Stimulated activated naive B cell treated with anti-CD40 and anti-IgM and Interleukin-4, amounts not matched to agents 10 μg/mL and 1 μg/mL and 100 μg/mL, for 72 hours (primary cell): ENCODE results near the gene SCAPER.
"Not testable (repeated sequence)": the region's sequence is repeated elsewhere in the genome, so short reads cannot be mapped to it uniquely, and the experiment has no call there.

ENCODE experiments used
- ATAC-seq, 2 donors: fragments of 150-1000 bp; cut with Tn5 transposase; replicated peaks; 2 replicates each; pipeline ENCODE4 v1.10.0; 2021; ENCODE audit warnings: moderate library complexity in 1 of 2
- DNase-seq: peaks from one replicate; pipeline ENCODE4 v3.0.0; 2021
- H3K27ac Mint-ChIP-seq: one replicate; pipeline ENCODE4 v1.8.0; 2022; ENCODE audit warnings: mild to moderate bottlenecking, mixed read lengths
- H3K27me3 Mint-ChIP-seq, 2 donors: one replicate each; pipeline ENCODE4 v1.8.0; 2022; ENCODE audit warnings: mixed read lengths in 2 of 2
- H3K36me3 Mint-ChIP-seq, 2 donors: one replicate each; pipeline ENCODE4 v1.8.0; 2022; ENCODE audit warnings: mixed read lengths in 2 of 2, mild to moderate bottlenecking in 1 of 2
- H3K4me1 Mint-ChIP-seq, 2 donors: one replicate each; pipeline ENCODE4 v1.8.0; 2022; ENCODE audit warnings: mixed read lengths in 2 of 2, mild to moderate bottlenecking in 1 of 2
- H3K4me3 Mint-ChIP-seq, 2 donors: one replicate each; pipeline ENCODE4 v1.8.0; 2022; ENCODE audit warnings: mild to moderate bottlenecking in 2 of 2, mixed read lengths in 2 of 2, moderate library complexity in 1 of 2
- H3K9me3 Mint-ChIP-seq, 2 donors: one replicate each; pipeline ENCODE4 v1.8.0; 2022; ENCODE audit warnings: mixed read lengths in 2 of 2, mild to moderate bottlenecking in 1 of 2

Gene SCAPER

DNA sequence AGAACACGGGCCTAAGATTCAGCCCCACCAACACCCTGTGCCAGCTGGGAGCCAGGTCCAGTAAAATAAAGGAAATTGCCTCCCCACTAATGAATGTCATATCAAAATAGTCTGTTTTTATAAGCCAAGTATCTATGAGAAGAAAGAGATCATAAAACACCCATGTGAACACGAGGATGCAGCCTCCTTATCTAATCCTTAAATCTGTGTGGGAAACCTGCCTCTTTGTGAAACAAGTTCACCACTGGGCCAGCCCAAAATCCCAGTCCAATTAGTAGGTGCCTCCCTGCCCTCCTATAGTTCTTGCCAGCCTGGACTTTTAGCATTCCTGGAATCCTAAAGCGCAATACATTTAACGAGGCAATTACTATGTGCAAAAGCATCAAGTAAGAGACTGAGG, 42.0 kb downstream of the SCAPER start:
- Mint-ChIP-seq H3K4me1 (peaks cover 15 to 40% of the 10 kb centered on the region in 2 donors), H3K27me3 (no peaks in the 10 kb centered on the region), H3K27ac (no peak overlapping the region), H3K9me3 (peaks cover 0 to 2% of the 10 kb centered on the region in 2 donors), H3K36me3 (peaks cover 8 to 9% of the 10 kb centered on the region in 2 donors), H3K4me3 (no peak overlapping the region)
- ATAC-seq (no peak), DNase-seq (no peak)

- Mint-ChIP-seq H3K4me1 (peaks cover 11 to 30% of the 10 kb centered on the region in 2 donors), H3K36me3 (peaks cover 9% of the 10 kb centered on the region in 2 donors), H3K9me3 (peaks cover 0 to 2% of the 10 kb centered on the region in 2 donors), H3K27me3 (no peaks in the 10 kb centered on the region), H3K27ac (no peak overlapping the region), H3K4me3 (no peak overlapping the region)
- ATAC-seq (no peak), DNase-seq (no peak)
These were observed 43.2 kb downstream of the SCAPER start for GRCh38 chr15:76861815-76862397.

DNA sequence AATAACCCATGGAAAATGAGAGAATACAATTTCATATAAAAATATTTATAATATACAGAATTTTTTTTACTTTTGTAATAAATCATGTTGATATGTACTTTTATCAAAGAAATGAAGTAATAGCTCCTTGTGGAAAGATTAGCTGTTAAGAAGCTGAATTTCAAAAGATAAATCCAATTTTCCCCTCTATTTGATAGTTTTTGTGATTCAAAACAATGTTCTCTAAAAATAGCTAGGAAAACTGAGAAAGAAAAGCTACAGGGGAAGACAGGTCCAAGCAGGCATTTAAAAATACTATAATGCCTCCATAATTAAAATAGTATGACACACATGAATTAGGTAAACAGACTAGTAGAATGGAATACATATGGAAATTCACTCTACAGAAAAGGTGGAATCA, 44.9 kb downstream of the SCAPER start:
- H3K36me3 Mint-ChIP-seq = peaks cover 19 to 20% of the 10 kb centered on the region in 2 donors
- H3K4me3 Mint-ChIP-seq = no peak overlapping the region
- H3K4me1 Mint-ChIP-seq = peaks cover 7 to 21% of the 10 kb centered on the region in 2 donors
- H3K9me3 Mint-ChIP-seq = peaks cover under 1 to 8% of the 10 kb centered on the region in 2 donors
- DNase-seq (no peak), ATAC-seq (no peak)
- H3K27ac Mint-ChIP-seq = no peak overlapping the region
- H3K27me3 Mint-ChIP-seq = no peaks in the 10 kb centered on the region

DNA sequence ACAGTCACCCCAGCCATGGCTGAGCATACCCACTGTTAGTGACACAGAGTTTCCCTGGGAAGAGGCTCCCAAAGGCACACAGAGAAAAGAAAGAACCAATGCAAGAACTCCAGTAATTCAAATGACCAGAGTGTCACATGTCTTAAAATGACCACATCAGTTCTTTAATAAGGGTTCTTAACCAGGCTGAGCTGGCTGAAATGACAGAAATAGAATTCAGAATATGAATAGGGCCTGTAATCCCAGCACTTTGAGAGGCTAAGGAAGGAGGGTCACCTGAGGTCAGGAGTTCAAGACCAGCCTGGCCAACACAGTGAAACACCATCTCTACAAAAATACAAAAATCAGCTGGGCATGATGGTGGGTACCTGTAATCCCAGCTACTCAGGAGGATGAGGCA, 54.8 kb downstream of the SCAPER start:
- ATAC-seq, H3K27ac Mint-ChIP-seq, H3K27me3 Mint-ChIP-seq, DNase-seq, H3K4me3 Mint-ChIP-seq: not testable (repeated sequence)
- Mint-ChIP-seq H3K4me1 (peaks cover 9 to 12% of the 10 kb centered on the region in 2 donors), H3K9me3 (peaks cover 23 to 32% of the 10 kb centered on the region in 2 donors), H3K36me3 (peaks cover 73 to 80% of the 10 kb centered on the region in 2 donors)

DNA sequence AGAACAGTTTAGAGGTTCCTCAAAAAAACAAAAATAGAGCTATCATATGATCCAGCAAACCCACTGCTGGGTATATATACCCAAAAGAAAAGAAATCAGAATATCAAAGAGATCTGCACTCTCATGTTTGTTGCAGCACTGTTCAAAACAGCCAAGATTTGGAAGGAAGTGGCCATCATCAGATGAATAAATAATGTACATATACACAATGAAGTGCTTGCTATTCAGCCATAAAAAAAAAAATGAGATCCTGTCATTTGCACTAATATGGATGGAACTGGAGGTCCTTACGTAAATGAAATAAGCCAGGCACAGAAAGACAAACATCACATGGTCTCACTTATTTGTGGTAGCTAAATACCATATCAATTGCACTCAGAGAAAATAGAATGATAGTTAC, 58.4 kb downstream of the SCAPER start:
- no peak overlapping the region for H3K27ac Mint-ChIP-seq
- peaks cover 8 to 16% of the 10 kb centered on the region in 2 donors for H3K9me3 Mint-ChIP-seq
- DNase-seq (no peak), ATAC-seq (no peak)
- no peak overlapping the region for H3K4me3 Mint-ChIP-seq
- H3K36me3 Mint-ChIP-seq = peaks cover 41 to 50% of the 10 kb centered on the region in 2 donors
- H3K27me3 Mint-ChIP-seq = no peaks in the 10 kb centered on the region
- H3K4me1 Mint-ChIP-seq = peaks cover 23 to 32% of the 10 kb centered on the region in 2 donors

DNA sequence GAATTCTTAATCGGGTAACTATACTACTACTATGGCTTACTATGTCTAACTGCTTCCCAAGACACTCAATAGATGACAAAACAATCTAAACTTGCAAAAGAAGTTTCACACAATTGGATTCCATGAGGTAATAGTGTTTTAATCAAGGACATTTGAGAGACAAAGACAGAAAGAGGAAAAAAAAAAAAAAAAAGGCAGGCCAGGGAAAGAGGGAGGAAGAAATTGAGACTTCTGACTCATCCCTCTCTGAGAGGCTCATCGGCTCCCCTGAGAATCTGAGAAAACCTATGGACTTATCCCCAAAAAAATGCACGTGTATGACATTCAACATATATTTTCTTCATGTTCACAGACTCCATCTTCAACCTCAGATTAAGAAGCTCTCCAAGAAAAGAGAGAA, 61.0 kb downstream of the SCAPER start:
- no peak for DNase-seq
- Mint-ChIP-seq H3K27me3 (no peaks in the 10 kb centered on the region), H3K36me3 (peaks cover 16 to 28% of the 10 kb centered on the region in 2 donors), H3K27ac (peak overlapping the region; percentile 31), H3K4me3 (no peak overlapping the region), H3K4me1 (peaks cover 20 to 32% of the 10 kb centered on the region in 2 donors), H3K9me3 (peaks cover 0 to 5% of the 10 kb centered on the region in 2 donors)
- no peak for ATAC-seq

DNA sequence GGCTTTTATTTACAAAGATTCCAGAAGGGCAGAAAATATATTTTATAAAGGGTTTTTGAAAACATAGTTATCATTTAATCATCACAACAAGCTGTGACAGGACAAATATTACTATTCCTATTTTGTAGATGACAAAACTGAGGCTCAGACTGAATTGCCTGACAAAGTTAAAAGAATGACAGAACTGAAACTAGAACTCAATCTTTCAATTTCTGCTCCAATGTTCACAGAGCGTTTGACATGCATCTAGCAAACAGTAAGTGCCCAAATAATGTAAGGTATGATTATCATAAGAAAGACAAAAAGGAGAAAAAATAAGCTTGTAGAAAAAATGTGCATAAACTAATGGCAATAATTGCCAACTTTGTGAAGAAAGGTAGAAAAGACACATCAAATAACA, 61.9 kb downstream of the SCAPER start:
- ATAC-seq (no peak), DNase-seq (no peak)
- H3K9me3 Mint-ChIP-seq = peaks cover 0 to 5% of the 10 kb centered on the region in 2 donors
- H3K4me1 Mint-ChIP-seq = peaks cover 19 to 32% of the 10 kb centered on the region in 2 donors
- H3K4me3 Mint-ChIP-seq = no peak overlapping the region
- peaks cover 19 to 32% of the 10 kb centered on the region in 2 donors for H3K36me3 Mint-ChIP-seq
- no peaks in the 10 kb centered on the region for H3K27me3 Mint-ChIP-seq
- no peak overlapping the region for H3K27ac Mint-ChIP-seq

DNA sequence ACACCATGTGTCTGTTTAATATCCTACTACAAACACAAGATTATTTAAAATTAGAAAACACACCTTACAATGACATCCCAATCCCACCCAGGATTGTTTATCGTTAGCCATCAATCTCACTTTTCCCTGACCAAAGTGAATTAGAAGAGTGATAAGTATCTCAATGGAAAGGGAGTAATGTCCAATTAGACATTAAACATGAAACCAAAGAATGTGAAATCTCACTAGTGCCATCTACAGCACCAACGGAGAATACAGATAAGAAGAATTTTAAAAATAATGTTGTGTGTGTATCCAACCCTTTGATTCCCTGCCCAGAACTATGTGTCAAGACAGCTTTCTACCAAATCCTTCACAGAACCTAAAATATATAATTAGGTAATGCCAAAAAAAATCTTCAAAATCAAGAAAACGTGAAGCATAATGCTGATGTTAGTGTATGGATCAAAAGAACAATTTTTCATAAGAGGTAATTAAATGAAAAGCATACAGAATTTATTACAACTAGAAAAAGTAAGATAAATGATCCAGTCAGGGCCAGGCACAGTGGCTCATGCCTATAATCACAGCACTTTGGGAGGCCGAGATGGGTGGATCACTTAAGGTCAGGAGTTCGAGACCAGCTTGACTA, 64.2 kb downstream of the SCAPER start:
- H3K4me3 Mint-ChIP-seq = no peak overlapping the region
- H3K27ac Mint-ChIP-seq = no peak overlapping the region
- DNase-seq (no peak), ATAC-seq (peak in 1 of 2 donors; percentile 51)
- peaks cover 0 to 9% of the 10 kb centered on the region in 2 donors for H3K9me3 Mint-ChIP-seq
- no peaks in the 10 kb centered on the region for H3K27me3 Mint-ChIP-seq
- peaks cover 22 to 35% of the 10 kb centered on the region in 2 donors for H3K36me3 Mint-ChIP-seq
- H3K4me1 Mint-ChIP-seq = peaks cover 14 to 24% of the 10 kb centered on the region in 2 donors

DNA sequence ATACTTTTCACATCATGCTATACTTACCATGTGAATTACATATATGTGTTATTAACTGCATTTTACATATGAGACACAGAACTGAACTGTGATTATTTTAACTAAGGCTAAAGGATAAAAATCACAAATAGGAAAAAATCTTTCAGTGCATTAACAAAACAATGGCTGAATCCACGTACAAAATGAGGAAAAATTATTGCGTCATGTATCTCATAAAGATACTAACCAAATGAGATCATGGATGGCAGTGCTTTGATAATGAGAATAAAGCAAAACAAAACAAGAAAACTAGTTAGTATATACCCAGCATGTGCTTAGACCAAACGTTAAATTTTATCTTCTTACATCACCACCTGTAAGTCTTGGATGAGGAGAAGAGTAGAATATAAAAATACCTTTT, 66.0 kb downstream of the SCAPER start:
- H3K9me3 Mint-ChIP-seq = peaks cover 0 to 7% of the 10 kb centered on the region in 2 donors
- H3K27me3 Mint-ChIP-seq = no peaks in the 10 kb centered on the region
- peaks cover 26 to 37% of the 10 kb centered on the region in 2 donors for H3K36me3 Mint-ChIP-seq
- H3K4me1 Mint-ChIP-seq = peaks cover 11 to 12% of the 10 kb centered on the region in 2 donors
- ATAC-seq = no peak
- H3K4me3 Mint-ChIP-seq = no peak overlapping the region
- no peak for DNase-seq
- no peak overlapping the region for H3K27ac Mint-ChIP-seq

GRCh38 chr15:76837474-76837873, 67.7 kb downstream of the SCAPER start:
- Mint-ChIP-seq H3K36me3 (peaks cover 43 to 54% of the 10 kb centered on the region in 2 donors), H3K27ac (no peak overlapping the region), H3K27me3 (no peaks in the 10 kb centered on the region), H3K9me3 (peaks cover 4 to 14% of the 10 kb centered on the region in 2 donors), H3K4me3 (no peak overlapping the region), H3K4me1 (peaks cover 0 to 5% of the 10 kb centered on the region in 2 donors)
- ATAC-seq (no peak), DNase-seq (no peak)

- peaks cover 26 to 39% of the 10 kb centered on the region in 2 donors for H3K36me3 Mint-ChIP-seq
- ATAC-seq (no peak), DNase-seq (no peak)
- peaks cover 0 to 8% of the 10 kb centered on the region in 2 donors for H3K4me1 Mint-ChIP-seq
- peaks cover 4 to 8% of the 10 kb centered on the region in 2 donors for H3K9me3 Mint-ChIP-seq
- no peak overlapping the region for H3K27ac Mint-ChIP-seq
- H3K27me3 Mint-ChIP-seq = no peaks in the 10 kb centered on the region
- H3K4me3 Mint-ChIP-seq = no peak overlapping the region
These were observed 75.2 kb downstream of the SCAPER start for GRCh38 chr15:76829939-76830338.

- ATAC-seq (no peak), DNase-seq (no peak)
- no peak overlapping the region for H3K27ac Mint-ChIP-seq
- H3K4me3 Mint-ChIP-seq = no peak overlapping the region
- H3K36me3 Mint-ChIP-seq = peaks cover 12 to 14% of the 10 kb centered on the region in 2 donors
- H3K9me3 Mint-ChIP-seq = peaks cover 0 to 3% of the 10 kb centered on the region in 2 donors
- peaks cover 9 to 17% of the 10 kb centered on the region in 2 donors for H3K4me1 Mint-ChIP-seq
- no peaks in the 10 kb centered on the region for H3K27me3 Mint-ChIP-seq
These were observed 81.2 kb downstream of the SCAPER start for GRCh38 chr15:76823890-76824289.

DNA sequence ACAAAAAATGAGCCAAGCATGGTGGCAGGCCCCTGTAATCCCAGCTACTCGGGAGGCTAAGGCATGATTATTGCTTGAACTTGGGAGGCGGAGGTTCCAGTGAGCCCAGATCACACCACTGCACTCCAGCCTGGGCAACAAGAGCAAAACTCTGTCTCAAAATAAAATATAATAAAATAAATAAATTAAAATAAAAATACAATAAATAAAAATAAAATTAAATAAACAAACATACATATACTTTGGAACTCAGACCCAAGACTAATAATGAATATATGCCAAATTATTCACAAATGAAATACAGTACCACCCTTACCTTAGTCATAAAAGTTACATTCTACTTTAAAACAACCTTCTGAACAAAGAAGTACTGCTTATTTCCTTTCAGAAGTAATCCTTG, 81.8 kb downstream of the SCAPER start:
- Mint-ChIP-seq H3K9me3 (peaks cover 4 to 6% of the 10 kb centered on the region in 2 donors), H3K4me3 (no peak overlapping the region), H3K4me1 (peaks cover 9 to 20% of the 10 kb centered on the region in 2 donors), H3K27ac (no peak overlapping the region), H3K36me3 (peaks cover 18 to 20% of the 10 kb centered on the region in 2 donors), H3K27me3 (no peaks in the 10 kb centered on the region)
- DNase-seq = no peak
- no peak for ATAC-seq

DNA sequence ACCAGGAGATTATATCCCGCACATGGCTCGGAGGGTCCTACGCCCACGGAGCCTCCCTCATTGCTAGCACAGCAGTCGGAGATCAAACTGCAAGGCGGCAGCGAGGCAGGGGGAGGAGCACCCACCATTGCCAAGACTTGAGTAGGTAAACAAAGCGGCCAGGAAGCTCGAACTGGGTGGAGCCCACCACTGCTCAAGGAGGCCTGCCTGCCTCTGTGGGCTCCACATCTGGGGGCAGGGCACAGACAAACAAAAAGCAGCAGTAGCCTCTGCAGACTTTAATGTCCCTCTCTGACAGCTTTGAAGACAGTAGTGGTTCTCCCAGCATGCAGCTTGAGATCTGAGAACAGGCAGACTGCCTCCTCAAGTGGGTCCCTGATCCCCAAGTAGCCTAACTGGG, 86.2 kb downstream of the SCAPER start:
- H3K4me1 Mint-ChIP-seq = peaks cover 5 to 32% of the 10 kb centered on the region in 2 donors
- not testable (repeated sequence) for DNase-seq, H3K27me3 Mint-ChIP-seq, H3K4me3 Mint-ChIP-seq, H3K9me3 Mint-ChIP-seq, ATAC-seq, H3K27ac Mint-ChIP-seq
- H3K36me3 Mint-ChIP-seq = peaks cover 32 to 33% of the 10 kb centered on the region in 2 donors

DNA sequence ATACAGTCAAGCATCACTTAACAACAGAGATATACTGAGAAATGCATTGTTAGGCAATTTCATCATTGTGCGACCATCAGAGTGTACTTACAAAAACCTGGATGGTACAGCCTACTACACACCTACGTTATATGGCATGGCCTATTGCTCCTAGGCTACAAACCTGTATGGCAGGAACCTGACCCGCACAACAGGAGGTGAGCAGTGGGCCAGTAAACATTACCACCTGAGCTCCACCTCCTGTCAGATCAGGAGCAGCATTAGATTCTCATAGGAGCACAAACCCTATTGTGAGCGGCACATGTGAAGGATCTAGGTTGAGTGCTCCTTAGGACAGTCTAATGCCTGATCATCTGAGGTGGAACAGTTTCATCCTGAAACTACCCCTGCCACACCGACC, 89.7 kb downstream of the SCAPER start:
- H3K4me3 Mint-ChIP-seq = no peak overlapping the region
- peaks cover 39 to 46% of the 10 kb centered on the region in 2 donors for H3K36me3 Mint-ChIP-seq
- ATAC-seq = no peak
- DNase-seq = no peak
- no peaks in the 10 kb centered on the region for H3K27me3 Mint-ChIP-seq
- peaks cover 8 to 29% of the 10 kb centered on the region in 2 donors for H3K4me1 Mint-ChIP-seq
- H3K27ac Mint-ChIP-seq = no peak overlapping the region
- H3K9me3 Mint-ChIP-seq = peaks cover 7 to 15% of the 10 kb centered on the region in 2 donors
